Measurements from ENCODE around the gene UVRAG. TPM values are rescaled to one million over a fixed set of nuclear protein-coding genes. Genes with fewer than 3 reads are reported as not detected.

UVRAG gene
- total RNA-seq, 2 donors from 2014 or later, result 10.9 to 31.0 TPM

DNA sequence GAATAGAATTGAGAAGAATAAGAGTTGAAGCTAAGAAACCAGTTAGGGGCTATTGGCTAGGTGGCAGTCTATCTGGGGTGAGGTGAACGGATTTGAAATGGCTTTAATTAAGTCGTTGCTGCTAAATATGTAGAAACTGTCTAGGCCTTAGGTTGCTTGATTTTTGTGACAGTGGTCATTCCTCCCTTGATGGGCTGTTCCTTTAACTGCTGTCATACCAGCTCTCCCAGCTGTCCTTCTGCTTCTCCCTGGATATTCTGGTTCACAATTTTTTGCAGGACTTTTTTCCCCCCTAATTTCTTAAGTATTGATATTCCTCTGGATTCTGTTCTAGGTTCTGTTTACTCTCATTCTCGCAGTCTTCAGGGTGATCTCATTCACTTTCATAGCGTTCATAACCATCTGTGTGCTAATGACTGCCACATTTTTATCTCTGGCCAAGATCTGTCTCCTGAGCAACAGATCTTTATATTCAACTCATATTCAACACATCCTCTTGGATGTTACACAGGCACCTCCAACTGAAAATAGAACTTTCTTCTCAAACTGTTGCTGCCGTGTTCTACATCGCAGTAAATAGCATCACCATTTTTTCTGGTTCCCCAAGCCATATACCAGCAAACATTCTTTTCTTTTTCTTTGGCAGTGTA is 134.1 kb downstream of the UVRAG start:
- 82 to 86% methylated on average over 6 of the region's 6 CpGs for WGBS, 2 donors
- Histone ChIP-seq H3K27me3 (no peaks in the 10 kb centered on the region), H3K4me1 (peaks cover 19% of the 10 kb centered on the region), H3K27ac (no peak overlapping the region), H3K4me3 (no peak overlapping the region), H3K9me3 (no peaks in the 10 kb centered on the region), H3K36me3 (replicated peaks in 1 of 2; ENCODE audit: insufficient read depth in 1 of 2, low read depth in 2 of 2) (no peaks in the 10 kb centered on the region)
- intact Hi-C loops (cut with DNase I), result no loop called here
- TF ChIP-seq, protein P1, sequence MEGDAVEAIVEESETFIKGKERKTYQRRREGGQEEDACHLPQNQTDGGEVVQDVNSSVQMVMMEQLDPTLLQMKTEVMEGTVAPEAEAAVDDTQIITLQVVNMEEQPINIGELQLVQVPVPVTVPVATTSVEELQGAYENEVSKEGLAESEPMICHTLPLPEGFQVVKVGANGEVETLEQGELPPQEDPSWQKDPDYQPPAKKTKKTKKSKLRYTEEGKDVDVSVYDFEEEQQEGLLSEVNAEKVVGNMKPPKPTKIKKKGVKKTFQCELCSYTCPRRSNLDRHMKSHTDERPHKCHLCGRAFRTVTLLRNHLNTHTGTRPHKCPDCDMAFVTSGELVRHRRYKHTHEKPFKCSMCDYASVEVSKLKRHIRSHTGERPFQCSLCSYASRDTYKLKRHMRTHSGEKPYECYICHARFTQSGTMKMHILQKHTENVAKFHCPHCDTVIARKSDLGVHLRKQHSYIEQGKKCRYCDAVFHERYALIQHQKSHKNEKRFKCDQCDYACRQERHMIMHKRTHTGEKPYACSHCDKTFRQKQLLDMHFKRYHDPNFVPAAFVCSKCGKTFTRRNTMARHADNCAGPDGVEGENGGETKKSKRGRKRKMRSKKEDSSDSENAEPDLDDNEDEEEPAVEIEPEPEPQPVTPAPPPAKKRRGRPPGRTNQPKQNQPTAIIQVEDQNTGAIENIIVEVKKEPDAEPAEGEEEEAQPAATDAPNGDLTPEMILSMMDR (IDR thresholded peaks at IDR 0.05), result no peak
- TF ChIP-seq POLR2A (IDR thresholded peaks at IDR 0.05), result no peak
- ATAC-seq (no peak), DNase-seq (no peak)

DNA sequence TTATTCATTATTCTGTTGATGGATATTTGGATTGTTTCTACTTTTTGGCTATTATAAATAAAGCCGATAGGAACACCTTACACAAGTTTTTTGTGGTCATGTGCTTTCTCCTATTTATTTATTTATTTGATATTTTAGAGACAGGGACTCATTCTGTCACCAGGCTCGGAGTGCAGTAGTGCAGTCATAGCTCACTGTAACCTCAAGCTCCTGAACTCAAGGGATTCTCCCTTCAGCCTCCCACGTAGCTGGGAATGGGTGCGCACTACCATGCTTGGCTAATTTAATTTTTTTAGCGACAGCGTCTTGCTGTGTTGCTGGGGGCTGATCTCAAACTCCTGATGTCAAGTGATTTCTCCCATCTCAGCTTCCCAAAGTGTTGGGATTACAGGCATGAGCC is 135.1 kb downstream of the UVRAG start:
- TF ChIP-seq POLR2A (IDR thresholded peaks at IDR 0.05), result no peak
- TF ChIP-seq, protein P1 (IDR thresholded peaks at IDR 0.05), result no peak
- Histone ChIP-seq H3K4me3 (no peak overlapping the region), H3K27ac (no peak overlapping the region), H3K9me3 (no peaks in the 10 kb centered on the region), H3K4me1 (peaks cover 20% of the 10 kb centered on the region), H3K27me3 (no peaks in the 10 kb centered on the region), H3K36me3 (replicated peaks in 1 of 2; ENCODE audit: insufficient read depth in 1 of 2, low read depth in 2 of 2) (no peaks in the 10 kb centered on the region)
- ATAC-seq (no peak), DNase-seq (no peak)
- 94 to 95% methylated on average over 6 of the region's 6 CpGs for WGBS, 2 donors
- intact Hi-C loops (cut with DNase I), result no loop called here

DNA sequence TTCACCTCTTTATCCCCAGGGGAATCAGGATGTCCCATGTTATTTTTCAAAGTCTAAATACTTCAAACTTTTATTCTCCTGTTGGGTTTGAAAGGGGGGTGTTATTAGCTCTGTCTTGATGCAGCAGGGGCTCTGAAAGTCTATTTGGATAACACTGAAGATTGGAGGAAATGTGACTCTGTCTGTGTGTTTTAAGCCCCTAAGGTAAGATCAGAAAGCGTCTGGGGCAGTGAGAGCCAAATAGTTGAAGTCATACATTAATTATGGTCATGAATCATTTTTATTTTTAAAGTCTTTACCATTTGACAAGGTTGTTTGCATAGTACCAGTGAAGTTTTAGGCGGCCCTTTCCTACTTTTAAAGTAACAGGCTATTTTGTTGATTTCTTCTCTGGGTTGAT is 139.0 kb downstream of the UVRAG start:
- TF ChIP-seq POLR2A (IDR thresholded peaks at IDR 0.05), result no peak
- intact Hi-C loops (cut with DNase I), result no loop called here
- peaks cover 11% of the 10 kb centered on the region for H3K4me1 ChIP-seq
- H3K27ac ChIP-seq, result no peak overlapping the region
- H3K27me3 ChIP-seq, result no peaks in the 10 kb centered on the region
- ATAC-seq, result no peak
- DNase-seq, result no peak
- H3K9me3 ChIP-seq, result no peaks in the 10 kb centered on the region
- no peak overlapping the region for H3K4me3 ChIP-seq
- 53 to 60% methylated on average over 2 of the region's 2 CpGs for WGBS, 2 donors
- H3K36me3 ChIP-seq (replicated peaks in 1 of 2; ENCODE audit: insufficient read depth in 1 of 2, low read depth in 2 of 2), result no peaks in the 10 kb centered on the region

DNA sequence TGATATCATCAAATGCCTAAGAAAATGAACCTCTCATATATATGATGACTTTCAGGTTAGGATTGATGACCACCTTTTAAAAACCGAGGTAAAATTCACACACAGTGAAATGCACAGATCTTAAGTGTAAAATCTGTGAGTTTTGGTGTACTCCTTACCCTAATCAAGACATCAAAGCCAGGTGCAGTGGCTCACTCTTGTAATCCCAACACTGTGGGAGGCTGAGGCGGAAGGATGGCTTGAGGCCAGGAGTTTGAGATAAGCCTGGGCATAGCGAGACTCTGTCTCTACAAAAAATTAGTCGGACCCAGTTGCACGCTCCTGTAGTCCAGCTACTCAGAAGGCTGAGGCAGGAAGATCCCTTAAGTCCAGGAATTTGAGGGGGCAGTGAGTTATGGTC is 140.4 kb downstream of the UVRAG start:
- Histone ChIP-seq H3K4me3 (no peak overlapping the region), H3K4me1 (peaks cover 11% of the 10 kb centered on the region), H3K36me3 (replicated peaks in 1 of 2; ENCODE audit: insufficient read depth in 1 of 2, low read depth in 2 of 2) (no peaks in the 10 kb centered on the region), H3K27me3 (no peaks in the 10 kb centered on the region), H3K9me3 (no peaks in the 10 kb centered on the region), H3K27ac (no peak overlapping the region)
- DNase-seq (peak in 2 of 4 donors; percentile 13 to 18), ATAC-seq (no peak)
- TF ChIP-seq, protein P1 (IDR thresholded peaks at IDR 0.05), result no peak
- no peak for TF ChIP-seq POLR2A (IDR thresholded peaks at IDR 0.05)
- WGBS, 2 donors, result 56 to 60% methylated on average over 5 of the region's 5 CpGs
- intact Hi-C loops (cut with DNase I), result no loop called here

DNA sequence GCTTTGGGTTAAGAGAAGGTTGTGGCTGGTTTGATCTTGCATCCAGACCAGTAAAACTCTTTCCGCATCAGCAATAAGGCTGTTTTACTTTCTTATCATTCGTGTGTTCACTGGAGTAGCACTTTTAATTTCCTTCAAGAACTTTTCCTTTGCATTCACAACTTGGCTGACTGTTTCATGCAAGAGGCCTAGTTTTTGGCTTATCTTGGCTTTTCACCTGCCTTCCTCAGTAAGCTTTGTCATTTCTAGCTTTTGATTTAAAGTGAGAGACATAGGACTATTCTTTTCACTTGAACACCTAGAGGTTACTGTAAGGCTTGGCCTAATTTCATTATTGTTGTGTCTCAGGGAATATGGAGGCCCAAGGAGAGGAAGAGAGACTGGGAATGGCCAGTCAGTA is 144.5 kb downstream of the UVRAG start:
- no peaks in the 10 kb centered on the region for H3K36me3 ChIP-seq (replicated peaks in 1 of 2; ENCODE audit: insufficient read depth in 1 of 2, low read depth in 2 of 2)
- WGBS, 2 donors, result 76 to 92% methylated on average over 2 of the region's 2 CpGs
- H3K4me1 ChIP-seq, result peaks cover 4% of the 10 kb centered on the region
- no peaks in the 10 kb centered on the region for H3K27me3 ChIP-seq
- intact Hi-C loops (cut with DNase I), result no loop called here
- H3K4me3 ChIP-seq, result no peak overlapping the region
- H3K9me3 ChIP-seq, result no peaks in the 10 kb centered on the region
- no peak overlapping the region for H3K27ac ChIP-seq
- DNase-seq (no peak), ATAC-seq (no peak)
- TF ChIP-seq, protein P1 (IDR thresholded peaks at IDR 0.05), result no peak
- no peak for TF ChIP-seq POLR2A (IDR thresholded peaks at IDR 0.05)
